Liver (tissue), 9 donors: Measurements from ENCODE around the gene POC1A. TPM values are rescaled to one million over a fixed set of nuclear protein-coding genes. Genes with fewer than 3 reads are reported as not detected.

Experiments used
- DNase-seq: peaks from one replicate; pipeline ENCODE4 v3.0.0-alpha.2; 2017; ENCODE audit warnings: low spot score
- H3K27ac ChIP-seq, 2 donors: one replicate each; pipeline ENCODE4 v1.7.0; 2013; ENCODE audit warnings: inconsistent platforms in 2 of 2, low read length in 2 of 2, control low read depth in 1 of 2, low read depth in 1 of 2, mild to moderate bottlenecking in 1 of 2
- H3K27me3 ChIP-seq, 4 donors: one replicate each; pipeline versions ENCODE4 v1.6.1 to v1.7.0; 2013; ENCODE audit warnings: low read length in 3 of 4, inconsistent platforms in 1 of 4, mild to moderate bottlenecking in 1 of 4, moderate library complexity in 1 of 4; ENCODE audit not compliant: control insufficient read depth in 4 of 4, insufficient read depth in 4 of 4
- H3K36me3 ChIP-seq, 4 donors: one replicate each; pipeline versions ENCODE4 v1.6.1 to v1.7.0; 2013; ENCODE audit warnings: low read length in 3 of 4, mild to moderate bottlenecking in 3 of 4, low read depth in 1 of 4, moderate library complexity in 1 of 4; ENCODE audit not compliant: control insufficient read depth in 4 of 4, insufficient read depth in 3 of 4
- H3K4me1 ChIP-seq, 4 donors: one replicate each; pipeline versions ENCODE4 v1.6.1 to v1.7.0; 2013; ENCODE audit warnings: low read length in 3 of 4, mild to moderate bottlenecking in 3 of 4, moderate library complexity in 1 of 4; ENCODE audit not compliant: control insufficient read depth in 4 of 4, insufficient read depth in 4 of 4
- H3K4me3 ChIP-seq, 3 donors: one replicate each; pipeline versions ENCODE4 v1.6.1 to v1.7.0; 2013; ENCODE audit warnings: low read length in 3 of 3, control low read depth in 1 of 3, low read depth in 1 of 3, mild to moderate bottlenecking in 1 of 3
- H3K9ac ChIP-seq, 2 donors: one replicate each; pipeline ENCODE4 v1.7.0; 2013; ENCODE audit warnings: low read length in 2 of 2, mild to moderate bottlenecking in 2 of 2, moderate library complexity in 2 of 2, control low read depth in 1 of 2, low read depth in 1 of 2
- H3K9me3 ChIP-seq, 4 donors: one replicate each; pipeline versions ENCODE4 v1.6.1 to v1.7.0; 2013; ENCODE audit warnings: low read length in 3 of 4; ENCODE audit not compliant: control insufficient read depth in 4 of 4
- CTCF ChIP-seq: fragments of 150-350 bp; IDR thresholded peaks from 2 replicates; pipeline ENCODE4 v1.5.1; 2017; ENCODE audit warnings: improper control_type of control experiment, low read depth, low read length; ENCODE audit not compliant: missing input control
- EGR1 ChIP-seq, 2 donors: IDR thresholded peaks; 2 replicates each; pipeline ENCODE4 v1.6.1; 2016 to 2018; ENCODE audit warnings: antibody characterized with exemption in 2 of 2, low read depth in 2 of 2
- FOXA1 ChIP-seq: IDR thresholded peaks from 2 replicates; pipeline ENCODE4 v1.6.1; 2016; ENCODE audit warnings: antibody characterized with exemption
- GABPA ChIP-seq, 2 donors: IDR thresholded peaks in 1 of 2; conservative IDR thresholded peaks in 1 of 2; 2 replicates each; pipeline ENCODE4 v1.6.1; 2016; ENCODE audit warnings: antibody characterized with exemption in 2 of 2, mild to moderate bottlenecking in 1 of 2, moderate library complexity in 1 of 2
- JUND ChIP-seq, 2 donors: IDR thresholded peaks; 2 replicates each; pipeline ENCODE4 v1.6.1; 2016; ENCODE audit warnings: antibody characterized with exemption in 2 of 2
- YY1 ChIP-seq: IDR thresholded peaks from 2 replicates; pipeline ENCODE4 v1.6.1; 2016; ENCODE audit warnings: antibody characterized with exemption, mild to moderate bottlenecking
- WGBS: extraction: QIAGEN DNeasy Blood & Tissue Kit; methylation state at CpG from one replicate; pipeline ENCODE4 v1.1.7; 2013; 5-methylcytosine and 5-hydroxymethylcytosine counted together
- polyA plus RNA-seq, 2 donors: library from polyadenylated mRNA; stranded (reverse) in 1 of 2; unstranded in 1 of 2; fragments of 200-250 nt in 1 of 2; fragments of >200 nt in 1 of 2; fragmentation: Nextera tagmentation in 1 of 2; extraction: Ambion mirVana in 1 of 2; gene quantifications; one replicate each; pipeline versions ENCODE4 v1.2.1 to v1.2.3, GENCODE V29; 2013 to 2015
- total RNA-seq, 2 donors: library from RNA; depleted of rRNA; stranded (reverse); fragments of >200 nt; gene quantifications; one replicate each; pipeline ENCODE4 v1.2.3, GENCODE V29; 2014
- TF ChIP-seq, protein P1 (sequence below): IDR thresholded peaks from 2 replicates; pipeline ENCODE4 v1.6.1; 2016; ENCODE audit warnings: antibody characterized with exemption, mild to moderate bottlenecking
- donor health status: healthy.
- donor health status: healthy.
- donor health status: healthy.
- donor health status: healthy.
- donor health status: healthy.

The POC1A gene
- total and polyA plus RNA-seq, 4 donors: 1.4 to 12.7 (median 4.8) TPM

DNA sequence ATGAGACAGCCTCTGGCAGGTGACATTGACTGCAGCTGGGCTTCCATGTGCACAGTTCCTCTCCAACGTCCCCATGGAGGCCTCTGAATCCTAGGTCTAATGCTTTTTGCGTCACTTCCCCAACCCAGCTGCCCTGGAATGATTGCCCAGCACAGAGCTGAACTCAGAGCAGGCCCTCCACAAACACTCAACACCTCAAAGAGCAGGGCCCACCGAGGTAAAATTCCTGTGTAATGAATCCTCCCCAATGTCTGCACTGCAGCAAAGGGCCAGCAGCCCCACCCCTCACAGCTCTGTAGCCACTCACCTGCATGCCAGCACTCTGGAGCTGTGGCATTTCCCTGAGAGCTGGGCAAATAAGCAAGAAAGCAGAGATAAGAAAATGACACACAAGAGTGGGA lies 55.2 kb downstream of the POC1A start (continued):
- TF ChIP-seq, protein P1, sequence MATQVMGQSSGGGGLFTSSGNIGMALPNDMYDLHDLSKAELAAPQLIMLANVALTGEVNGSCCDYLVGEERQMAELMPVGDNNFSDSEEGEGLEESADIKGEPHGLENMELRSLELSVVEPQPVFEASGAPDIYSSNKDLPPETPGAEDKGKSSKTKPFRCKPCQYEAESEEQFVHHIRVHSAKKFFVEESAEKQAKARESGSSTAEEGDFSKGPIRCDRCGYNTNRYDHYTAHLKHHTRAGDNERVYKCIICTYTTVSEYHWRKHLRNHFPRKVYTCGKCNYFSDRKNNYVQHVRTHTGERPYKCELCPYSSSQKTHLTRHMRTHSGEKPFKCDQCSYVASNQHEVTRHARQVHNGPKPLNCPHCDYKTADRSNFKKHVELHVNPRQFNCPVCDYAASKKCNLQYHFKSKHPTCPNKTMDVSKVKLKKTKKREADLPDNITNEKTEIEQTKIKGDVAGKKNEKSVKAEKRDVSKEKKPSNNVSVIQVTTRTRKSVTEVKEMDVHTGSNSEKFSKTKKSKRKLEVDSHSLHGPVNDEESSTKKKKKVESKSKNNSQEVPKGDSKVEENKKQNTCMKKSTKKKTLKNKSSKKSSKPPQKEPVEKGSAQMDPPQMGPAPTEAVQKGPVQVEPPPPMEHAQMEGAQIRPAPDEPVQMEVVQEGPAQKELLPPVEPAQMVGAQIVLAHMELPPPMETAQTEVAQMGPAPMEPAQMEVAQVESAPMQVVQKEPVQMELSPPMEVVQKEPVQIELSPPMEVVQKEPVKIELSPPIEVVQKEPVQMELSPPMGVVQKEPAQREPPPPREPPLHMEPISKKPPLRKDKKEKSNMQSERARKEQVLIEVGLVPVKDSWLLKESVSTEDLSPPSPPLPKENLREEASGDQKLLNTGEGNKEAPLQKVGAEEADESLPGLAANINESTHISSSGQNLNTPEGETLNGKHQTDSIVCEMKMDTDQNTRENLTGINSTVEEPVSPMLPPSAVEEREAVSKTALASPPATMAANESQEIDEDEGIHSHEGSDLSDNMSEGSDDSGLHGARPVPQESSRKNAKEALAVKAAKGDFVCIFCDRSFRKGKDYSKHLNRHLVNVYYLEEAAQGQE: no peak
- TF ChIP-seq FOXA1 (no peak), YY1 (no peak)

GRCh38 chr3:52097851-52098507 lies 56.2 kb downstream of the POC1A start:
- 94% methylated on average over 2 of the region's 2 CpGs for WGBS
- H3K9ac ChIP-seq: no peak overlapping the region
- DNase-seq: no peak

DNA sequence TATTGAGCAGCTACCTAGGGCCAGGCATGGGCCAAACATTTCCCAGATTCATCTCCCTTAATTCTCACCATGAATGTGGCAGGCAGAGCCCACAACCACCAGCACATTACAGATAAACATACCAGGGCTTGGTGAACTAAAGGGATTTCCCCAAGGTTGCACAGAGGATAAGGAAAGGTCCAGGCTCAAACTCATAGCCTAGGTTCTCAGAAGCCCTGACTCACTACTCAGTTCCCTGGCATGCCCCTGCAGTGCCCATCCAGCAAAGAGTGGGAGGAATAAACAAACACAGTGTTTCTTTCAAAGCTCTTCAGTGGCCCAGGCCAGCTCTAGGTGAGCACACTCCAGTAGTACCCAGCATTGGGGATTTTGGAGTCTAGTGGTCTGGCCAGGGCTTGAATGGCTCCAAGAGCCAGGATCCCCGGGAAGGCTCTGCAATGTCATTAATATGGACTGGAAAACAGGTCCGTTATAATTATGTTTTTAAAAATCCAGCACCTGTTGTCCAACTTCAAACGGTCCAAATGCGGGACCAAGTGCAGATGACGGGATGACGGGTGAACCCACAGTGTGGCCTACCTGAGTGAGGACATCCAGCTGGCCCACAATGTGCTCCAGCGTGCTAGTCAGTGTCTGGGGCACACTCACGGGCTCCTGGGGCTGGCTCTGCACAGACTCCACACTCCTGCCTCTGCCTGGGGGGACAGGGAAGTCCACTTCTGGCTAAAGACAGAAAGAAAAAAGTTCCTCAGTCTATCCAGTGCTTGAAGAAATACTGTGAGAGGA lies 58.0 kb downstream of the POC1A start:
- H3K4me3 ChIP-seq: no peak overlapping the region
- TF ChIP-seq EGR1 (IDR thresholded peaks at IDR 0.05; ENCODE audit: low read depth in 2 of 2) (no peak), GABPA (IDR thresholded peaks at IDR 0.05 in 1 of 2, conservative IDR thresholded peaks at IDR 0.05 in 1 of 2) (no peak)
- TF ChIP-seq, protein P1: no peak
- H3K9me3 ChIP-seq: no peaks in the 10 kb centered on the region
- no peaks in the 10 kb centered on the region for H3K36me3 ChIP-seq
- no peaks in the 10 kb centered on the region for H3K27me3 ChIP-seq
- 98% methylated on average over 8 of the region's 8 CpGs for WGBS
- peaks cover 0 to 7% (median 0%) of the 10 kb centered on the region in 4 donors for H3K4me1 ChIP-seq
- no peak overlapping the region for H3K27ac ChIP-seq
- no peak for DNase-seq
- H3K9ac ChIP-seq: no peak overlapping the region

More at GRCh38 chr3:52097851-52098507, 56.2 kb downstream of the POC1A start:
- Histone ChIP-seq H3K36me3 (no peaks in the 10 kb centered on the region), H3K9me3 (no peaks in the 10 kb centered on the region), H3K27ac (no peak overlapping the region), H3K4me1 (peaks cover 0 to 10% (median 2%) of the 10 kb centered on the region in 4 donors), H3K27me3 (no peaks in the 10 kb centered on the region), H3K4me3 (no peak overlapping the region)
- no peak for TF ChIP-seq CTCF
- no peak for TF ChIP-seq JUND (IDR thresholded peaks at IDR 0.05)
